SU-DHL-6 (cell line): ENCODE measurements around the gene SMURF1.

ENCODE experiments used
- EZH2phosphoT487 ChIP-seq: fragments of 200-600 bp; sonication (generic), shearing (Covaris generic); conservative IDR thresholded peaks from 2 replicates; pipeline ENCODE4 v1.6.1; 2018; ENCODE audit warnings: mild to moderate bottlenecking, antibody characterized with exemption, low read length, moderate library complexity, mixed read lengths
- TF ChIP-seq, protein P1 (sequence below): fragments of 200-600 bp; sonication (generic); IDR thresholded peaks from one replicate; pipeline ENCODE4 v1.5.1; 2017; ENCODE audit warnings: antibody characterized with exemption, mild to moderate bottlenecking, low read length, moderate library complexity; ENCODE audit not compliant: insufficient read depth, poor library complexity, severe bottlenecking

DNA sequence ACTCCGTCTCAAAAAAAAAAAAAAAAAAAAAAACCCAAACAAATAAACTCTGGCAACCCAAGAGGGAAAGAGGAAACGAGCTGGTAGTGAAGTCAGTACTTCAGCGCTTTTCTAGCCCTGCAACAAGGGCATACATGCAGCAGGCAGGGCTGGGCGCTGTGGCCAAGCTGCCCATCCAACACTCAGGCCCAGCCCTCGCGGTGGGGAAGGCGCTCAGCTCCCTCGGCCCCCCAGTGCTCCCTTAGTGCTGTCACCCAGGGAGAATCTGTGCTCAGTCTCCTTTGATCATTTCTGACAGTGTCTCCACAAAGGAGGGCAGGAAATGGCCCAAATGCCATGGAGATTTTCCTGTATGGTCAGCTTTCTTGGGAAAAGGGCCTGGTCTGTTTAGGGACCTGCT lies 97.2 kb downstream of the SMURF1 start:
- TF ChIP-seq, protein P1, sequence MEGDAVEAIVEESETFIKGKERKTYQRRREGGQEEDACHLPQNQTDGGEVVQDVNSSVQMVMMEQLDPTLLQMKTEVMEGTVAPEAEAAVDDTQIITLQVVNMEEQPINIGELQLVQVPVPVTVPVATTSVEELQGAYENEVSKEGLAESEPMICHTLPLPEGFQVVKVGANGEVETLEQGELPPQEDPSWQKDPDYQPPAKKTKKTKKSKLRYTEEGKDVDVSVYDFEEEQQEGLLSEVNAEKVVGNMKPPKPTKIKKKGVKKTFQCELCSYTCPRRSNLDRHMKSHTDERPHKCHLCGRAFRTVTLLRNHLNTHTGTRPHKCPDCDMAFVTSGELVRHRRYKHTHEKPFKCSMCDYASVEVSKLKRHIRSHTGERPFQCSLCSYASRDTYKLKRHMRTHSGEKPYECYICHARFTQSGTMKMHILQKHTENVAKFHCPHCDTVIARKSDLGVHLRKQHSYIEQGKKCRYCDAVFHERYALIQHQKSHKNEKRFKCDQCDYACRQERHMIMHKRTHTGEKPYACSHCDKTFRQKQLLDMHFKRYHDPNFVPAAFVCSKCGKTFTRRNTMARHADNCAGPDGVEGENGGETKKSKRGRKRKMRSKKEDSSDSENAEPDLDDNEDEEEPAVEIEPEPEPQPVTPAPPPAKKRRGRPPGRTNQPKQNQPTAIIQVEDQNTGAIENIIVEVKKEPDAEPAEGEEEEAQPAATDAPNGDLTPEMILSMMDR, result no peak
- TF ChIP-seq EZH2phosphoT487, result no peak
